ENCODE results near the gene P2RY6.

The P2RY6 gene

DNA sequence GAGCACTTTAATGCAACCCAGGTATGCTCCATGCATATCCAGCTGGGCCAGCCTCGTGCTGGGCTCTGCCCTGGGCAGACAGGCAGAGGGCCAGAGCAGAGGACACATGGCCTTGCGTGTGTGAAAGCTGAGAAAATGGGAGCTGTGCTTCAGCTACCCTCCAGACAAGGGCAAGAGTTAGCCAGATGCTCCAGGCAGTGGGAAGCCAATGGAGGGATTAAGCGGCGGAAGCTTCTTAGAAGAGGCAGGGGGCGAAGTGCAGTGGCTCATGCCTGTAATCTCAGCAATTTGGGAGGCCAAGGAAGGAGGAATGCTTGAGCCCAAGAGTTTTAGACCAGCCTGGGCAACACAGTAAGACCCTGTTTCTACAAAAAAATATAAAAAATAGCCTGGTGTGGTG lies 26.1 kb downstream of the P2RY6 start:
- TF ChIP-seq, protein P1, sequence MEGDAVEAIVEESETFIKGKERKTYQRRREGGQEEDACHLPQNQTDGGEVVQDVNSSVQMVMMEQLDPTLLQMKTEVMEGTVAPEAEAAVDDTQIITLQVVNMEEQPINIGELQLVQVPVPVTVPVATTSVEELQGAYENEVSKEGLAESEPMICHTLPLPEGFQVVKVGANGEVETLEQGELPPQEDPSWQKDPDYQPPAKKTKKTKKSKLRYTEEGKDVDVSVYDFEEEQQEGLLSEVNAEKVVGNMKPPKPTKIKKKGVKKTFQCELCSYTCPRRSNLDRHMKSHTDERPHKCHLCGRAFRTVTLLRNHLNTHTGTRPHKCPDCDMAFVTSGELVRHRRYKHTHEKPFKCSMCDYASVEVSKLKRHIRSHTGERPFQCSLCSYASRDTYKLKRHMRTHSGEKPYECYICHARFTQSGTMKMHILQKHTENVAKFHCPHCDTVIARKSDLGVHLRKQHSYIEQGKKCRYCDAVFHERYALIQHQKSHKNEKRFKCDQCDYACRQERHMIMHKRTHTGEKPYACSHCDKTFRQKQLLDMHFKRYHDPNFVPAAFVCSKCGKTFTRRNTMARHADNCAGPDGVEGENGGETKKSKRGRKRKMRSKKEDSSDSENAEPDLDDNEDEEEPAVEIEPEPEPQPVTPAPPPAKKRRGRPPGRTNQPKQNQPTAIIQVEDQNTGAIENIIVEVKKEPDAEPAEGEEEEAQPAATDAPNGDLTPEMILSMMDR (IDR thresholded peaks at IDR 0.05; ENCODE audit: control extremely low read depth, extremely low read depth, low read depth, missing control alignments), result no peak
- no peak for DNase-seq (ENCODE audit: extremely low spot score)
- ChIA-PET POLR2A (no interaction called here), CTCF (interaction anchor here (0.9 to 29.7 kb wide), 13 partner anchors 8 to 362 kb away, joined by 3 to 605 read pairs (median 5); partner anchors contain the start of gene ARHGEF17)

DNA sequence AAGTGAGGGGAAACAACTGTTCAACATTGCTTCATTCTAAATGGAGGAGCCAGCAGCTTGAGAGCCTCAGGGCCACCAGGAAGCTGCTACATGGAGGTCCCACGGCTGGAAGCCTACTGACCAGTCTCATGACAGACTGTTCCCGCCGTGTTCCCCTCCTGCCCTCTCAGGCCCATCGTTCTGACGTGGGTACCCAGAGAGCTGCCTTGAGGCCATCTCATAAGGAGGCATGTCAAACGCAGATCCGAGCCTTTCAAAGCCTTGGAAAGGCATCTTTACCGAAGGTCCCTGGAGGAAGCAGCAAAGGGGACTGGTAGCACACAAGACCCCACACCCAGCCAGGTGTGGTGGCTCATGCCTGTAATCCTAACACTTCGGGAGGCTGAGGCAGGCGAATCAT lies 27.6 kb downstream of the P2RY6 start:
- ChIA-PET POLR2A (no interaction called here), CTCF (interaction anchor here (1.2 to 29.7 kb wide), 6 partner anchors 9 to 63 kb away, joined by 3 to 605 read pairs (median 54); no protein-coding TSS in a partner anchor)
- DNase-seq (ENCODE audit: extremely low spot score), result no peak
- TF ChIP-seq, protein P1 (IDR thresholded peaks at IDR 0.05; ENCODE audit: control extremely low read depth, extremely low read depth, low read depth, missing control alignments), result no peak

GRCh38 chr11:73306069-73306841 lies 34.1 kb downstream of the P2RY6 start:
- DNase-seq (ENCODE audit: extremely low spot score), result no peak
- TF ChIP-seq, protein P1 (IDR thresholded peaks at IDR 0.05; ENCODE audit: control extremely low read depth, extremely low read depth, low read depth, missing control alignments), result no peak
- ChIA-PET CTCF (interaction anchor here (0.6 to 29.7 kb wide), 25 partner anchors 8 to 661 kb away, joined by 3 to 605 read pairs (median 4); no protein-coding TSS in a partner anchor), POLR2A (no interaction called here)

GRCh38 chr11:73306977-73307322 lies 34.8 kb downstream of the P2RY6 start:
- ChIA-PET POLR2A (interaction anchor here (0.6 to 0.7 kb wide), 2 partner anchors 28 to 73 kb away, joined by 7 to 11 read pairs; no protein-coding TSS in a partner anchor), CTCF (interaction anchor here (0.6 to 29.7 kb wide), 27 partner anchors 9 to 662 kb away, joined by 3 to 605 read pairs (median 5); no protein-coding TSS in a partner anchor)
- TF ChIP-seq, protein P1 (IDR thresholded peaks at IDR 0.05; ENCODE audit: control extremely low read depth, extremely low read depth, low read depth, missing control alignments), result no peak
- DNase-seq (ENCODE audit: extremely low spot score), result no peak

DNA sequence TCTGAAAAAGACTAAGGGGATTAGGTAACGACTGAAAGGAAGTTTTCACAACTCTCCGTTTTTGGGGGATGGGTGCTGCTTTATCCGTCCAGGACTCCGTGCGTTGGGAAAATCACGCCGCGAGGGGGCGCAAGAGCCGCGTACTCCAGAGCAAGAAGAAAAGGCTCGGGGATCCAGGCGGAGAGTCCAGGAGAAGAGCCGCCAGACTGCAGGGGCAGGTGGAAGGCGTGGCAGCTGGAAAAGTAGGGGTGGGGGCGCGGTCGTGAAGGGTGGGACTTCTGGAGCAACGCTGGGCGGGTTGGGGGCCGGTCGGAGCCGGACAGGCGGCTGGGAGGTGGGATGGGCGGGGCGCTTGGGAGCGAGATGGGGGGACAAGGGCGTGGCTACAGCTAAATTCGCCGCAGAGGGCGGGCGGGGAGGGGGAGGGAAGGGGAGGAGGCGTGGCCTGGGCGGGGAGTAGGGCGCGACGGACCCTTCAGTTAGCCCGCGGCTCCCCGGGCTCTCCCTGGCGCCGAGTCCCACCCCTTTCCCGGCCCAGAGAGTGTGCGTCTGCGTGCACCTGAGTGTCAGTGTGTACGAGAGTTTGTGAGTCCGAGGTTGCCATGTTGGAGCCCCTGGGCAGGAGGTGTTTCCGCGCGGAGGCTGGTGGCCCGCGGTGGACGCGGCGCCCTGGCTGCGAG lies 35.3 kb downstream of the P2RY6 start:
- ChIA-PET CTCF (interaction anchor here (0.6 to 29.7 kb wide), 28 partner anchors 8 to 662 kb away, joined by 3 to 605 read pairs (median 4); no protein-coding TSS in a partner anchor), POLR2A (interaction anchor here (0.6 to 0.7 kb wide), 2 partner anchors 27 to 72 kb away, joined by 7 to 11 read pairs; no protein-coding TSS in a partner anchor)
- TF ChIP-seq, protein P1 (IDR thresholded peaks at IDR 0.05; ENCODE audit: control extremely low read depth, extremely low read depth, low read depth, missing control alignments), result peak; percentile 89
- peak; percentile 95 for DNase-seq (ENCODE audit: extremely low spot score)
